Activated CD8-positive, alpha-beta memory T cell treated with anti-CD3 and anti-CD28 coated beads, Interleukin-2, amount 50 U/mL, for 24 hours (primary cell): ENCODE measurements around the gene PRADC1.

ENCODE experiments used
- DNase-seq: peaks from one replicate; pipeline ENCODE4 v3.0.0-alpha.2; 2020; ENCODE audit errors: extremely low read depth

Gene PRADC1

GRCh38 chr2:73235315-73236028, 2.4 kb upstream of the PRADC1 start:
- no peak for DNase-seq

GRCh38 chr2:73233932-73234832, 1.1 kb upstream of the PRADC1 start, which contains the start of gene CCT7:
TSS of gene CCT7 (plus strand) at chr2:73234308. CDS start at chr2:73234379, 71 bp downstream.
- peak; percentile 68 for DNase-seq

- no peak for DNase-seq
These were observed 461 bp downstream of the PRADC1 start for GRCh38 chr2:73232403-73233153.

- DNase-seq = no peak
These were observed 4.4 kb downstream of the PRADC1 start for GRCh38 chr2:73228631-73229030.

GRCh38 chr2:73227086-73227485, 6.0 kb downstream of the PRADC1 start:
- DNase-seq = no peak

- DNase-seq = no peak
These were observed 7.3 kb downstream of the PRADC1 start for GRCh38 chr2:73225513-73226360.

GRCh38 chr2:73223821-73224220, 9.2 kb downstream of the PRADC1 start:
- no peak for DNase-seq

- DNase-seq = no peak
These were observed 14.7 kb downstream of the PRADC1 start for GRCh38 chr2:73218298-73218697.

- no peak for DNase-seq
These were observed 15.2 kb downstream of the PRADC1 start for GRCh38 chr2:73217826-73218225.

GRCh38 chr2:73217160-73217559, 15.9 kb downstream of the PRADC1 start:
- DNase-seq = no peak

GRCh38 chr2:73215254-73215653, 17.8 kb downstream of the PRADC1 start:
- no peak for DNase-seq

- peak; percentile 77 for DNase-seq
These were observed 18.7 kb downstream of the PRADC1 start, which contains the start of gene SMYD5 for GRCh38 chr2:73214120-73215035. TSS of gene SMYD5 (plus strand) at chr2:73214245. CDS start at chr2:73214267, 22 bp downstream.

- no peak for DNase-seq
These were observed 20.4 kb downstream of the PRADC1 start for GRCh38 chr2:73212448-73213176.

- no peak for DNase-seq
These were observed 21.0 kb downstream of the PRADC1 start for GRCh38 chr2:73212098-73212447.

GRCh38 chr2:73210696-73211095, 22.3 kb downstream of the PRADC1 start:
- DNase-seq = no peak

GRCh38 chr2:73210019-73210418, 23.0 kb downstream of the PRADC1 start:
- DNase-seq = no peak

- DNase-seq = no peak
These were observed 24.8 kb downstream of the PRADC1 start for GRCh38 chr2:73208258-73208657.

- no peak for DNase-seq
These were observed 27.4 kb downstream of the PRADC1 start for GRCh38 chr2:73205611-73206010.

GRCh38 chr2:73203055-73203681, 29.9 kb downstream of the PRADC1 start:
- no peak for DNase-seq
